GM21717 (cell line): ENCODE results near the gene DDI2.
"Not testable (repeated sequence)": the region's sequence is repeated elsewhere in the genome, so short reads cannot be mapped to it uniquely, and the experiment has no call there.

ENCODE experiments used
- ATAC-seq: cut with Tn5 transposase; IDR thresholded peaks from one replicate; pipeline ENCODE4 v1.9.1; 2021; ENCODE audit warnings: mild to moderate bottlenecking, moderate library complexity; ENCODE audit not compliant: unreplicated experiment

Gene DDI2

DNA sequence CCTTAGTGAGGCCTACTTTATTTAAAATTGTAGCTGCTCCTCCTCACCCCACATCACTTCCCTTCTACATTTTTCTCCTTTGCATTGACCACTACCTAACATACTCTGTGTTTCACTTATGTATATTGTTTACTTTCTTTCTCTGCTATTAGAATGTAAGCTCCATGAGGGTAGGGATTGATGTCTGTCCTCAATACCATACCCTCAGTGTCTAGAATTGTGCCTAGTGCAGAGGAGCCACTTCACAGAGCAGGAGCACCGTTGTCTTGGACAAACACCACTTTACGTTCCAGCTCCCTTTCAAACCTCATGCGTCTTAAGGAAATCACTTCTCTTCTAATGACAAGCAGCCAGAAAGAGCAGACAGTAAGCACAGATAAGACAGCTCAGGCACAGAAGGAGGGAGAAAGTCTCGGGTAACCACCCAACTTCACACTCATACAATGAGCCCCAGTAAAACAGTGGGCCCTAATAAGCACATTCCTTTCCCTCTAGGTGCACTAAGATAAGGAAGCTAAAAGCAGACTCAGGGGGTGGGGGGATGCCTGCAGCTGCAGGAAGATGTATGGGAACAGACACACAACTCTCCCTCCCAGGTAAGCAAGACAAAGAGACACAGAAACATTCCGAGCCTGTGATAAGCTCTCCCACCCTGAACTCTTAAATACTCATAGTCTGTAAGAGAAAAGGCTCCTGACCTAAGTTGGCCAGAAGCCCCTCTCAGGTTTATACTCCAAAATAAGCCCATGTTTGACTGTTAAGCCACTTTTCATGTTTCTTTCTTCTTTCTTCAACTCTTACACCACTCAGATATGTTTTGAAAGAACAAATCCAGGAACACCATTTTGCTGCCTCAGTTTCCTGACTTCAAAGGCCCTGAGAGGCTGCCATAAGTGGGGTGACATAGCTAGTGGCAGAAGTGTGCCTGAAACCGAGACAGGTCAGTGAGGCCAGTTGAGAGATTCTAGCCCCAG is 59.7 kb downstream of the DDI2 start:
- ATAC-seq: no peak

DNA sequence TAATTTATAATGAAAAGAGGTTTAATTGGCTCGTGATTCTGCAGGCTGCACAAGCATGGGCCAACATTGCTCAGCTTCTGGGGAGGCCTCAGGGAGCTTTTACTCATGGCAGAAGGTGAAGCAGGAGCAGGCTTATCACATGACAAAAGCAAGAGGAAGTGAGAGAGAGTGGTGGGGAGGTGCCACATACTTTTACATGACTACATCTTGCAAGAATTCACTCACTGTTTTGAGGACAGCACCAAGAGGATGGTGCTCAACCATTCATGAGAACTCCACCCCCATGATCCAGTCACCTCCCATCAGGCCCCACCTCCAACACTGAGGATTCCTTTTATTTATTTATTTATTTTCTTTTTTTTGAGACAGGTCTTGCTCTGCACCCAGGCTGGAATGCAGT is 61.3 kb downstream of the DDI2 start:
- ATAC-seq: no peak

DNA sequence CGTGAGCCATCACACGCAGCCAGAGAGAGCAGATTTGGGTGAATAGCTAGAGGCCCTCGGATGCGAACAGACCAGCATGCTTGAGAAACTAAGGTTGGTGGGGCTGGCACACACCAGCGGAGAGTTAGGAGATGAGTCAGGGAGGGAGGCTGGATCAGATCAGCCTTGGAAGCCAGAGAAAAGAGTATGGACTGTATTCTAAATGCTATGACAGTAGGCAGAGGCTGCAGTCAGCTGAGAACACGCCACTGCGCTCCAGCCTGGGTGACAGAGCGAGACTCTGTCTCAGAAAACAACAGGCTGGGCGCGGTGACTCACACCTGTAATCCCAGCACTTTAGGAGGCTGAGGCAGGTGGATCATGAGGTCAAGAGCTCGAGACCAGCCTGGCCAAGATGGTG is 62.9 kb downstream of the DDI2 start:
- no peak for ATAC-seq

DNA sequence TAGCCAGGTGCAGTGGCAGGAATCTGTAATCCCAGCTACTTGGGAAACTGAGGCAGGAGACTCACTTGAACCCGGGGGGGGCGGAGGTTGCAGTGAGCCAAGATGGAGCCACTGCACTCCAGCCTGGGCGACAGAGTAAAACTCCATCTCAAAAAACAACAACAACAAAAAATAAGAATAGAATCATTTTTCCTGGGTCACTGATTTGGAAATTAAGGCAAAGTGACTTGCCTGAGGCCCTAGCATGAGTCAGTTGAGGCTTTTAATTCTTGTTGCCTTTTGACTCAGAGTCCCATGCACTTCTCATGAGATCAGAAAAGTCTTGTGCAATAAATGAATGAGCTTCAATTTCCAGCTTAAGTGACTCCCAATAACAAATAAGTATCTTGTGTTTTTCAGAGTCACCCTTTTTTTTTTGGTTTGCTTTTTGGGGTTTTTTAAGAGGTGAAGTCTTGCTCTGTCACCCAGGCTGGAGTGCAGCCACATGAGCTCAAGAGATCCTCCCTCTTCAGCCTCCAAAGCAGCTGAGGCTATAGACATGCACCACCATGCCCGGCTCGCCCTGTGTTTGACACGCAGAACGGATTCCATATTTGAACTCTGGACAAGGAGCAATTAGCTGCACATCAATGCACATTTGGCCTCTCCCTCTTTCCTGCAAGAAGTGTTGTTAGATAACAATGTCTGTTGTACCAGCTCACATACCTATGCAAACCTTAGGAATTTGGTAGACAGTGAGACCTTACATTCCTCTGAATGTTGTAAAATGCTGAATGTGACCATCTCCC is 63.5 kb downstream of the DDI2 start:
- no peak for ATAC-seq

DNA sequence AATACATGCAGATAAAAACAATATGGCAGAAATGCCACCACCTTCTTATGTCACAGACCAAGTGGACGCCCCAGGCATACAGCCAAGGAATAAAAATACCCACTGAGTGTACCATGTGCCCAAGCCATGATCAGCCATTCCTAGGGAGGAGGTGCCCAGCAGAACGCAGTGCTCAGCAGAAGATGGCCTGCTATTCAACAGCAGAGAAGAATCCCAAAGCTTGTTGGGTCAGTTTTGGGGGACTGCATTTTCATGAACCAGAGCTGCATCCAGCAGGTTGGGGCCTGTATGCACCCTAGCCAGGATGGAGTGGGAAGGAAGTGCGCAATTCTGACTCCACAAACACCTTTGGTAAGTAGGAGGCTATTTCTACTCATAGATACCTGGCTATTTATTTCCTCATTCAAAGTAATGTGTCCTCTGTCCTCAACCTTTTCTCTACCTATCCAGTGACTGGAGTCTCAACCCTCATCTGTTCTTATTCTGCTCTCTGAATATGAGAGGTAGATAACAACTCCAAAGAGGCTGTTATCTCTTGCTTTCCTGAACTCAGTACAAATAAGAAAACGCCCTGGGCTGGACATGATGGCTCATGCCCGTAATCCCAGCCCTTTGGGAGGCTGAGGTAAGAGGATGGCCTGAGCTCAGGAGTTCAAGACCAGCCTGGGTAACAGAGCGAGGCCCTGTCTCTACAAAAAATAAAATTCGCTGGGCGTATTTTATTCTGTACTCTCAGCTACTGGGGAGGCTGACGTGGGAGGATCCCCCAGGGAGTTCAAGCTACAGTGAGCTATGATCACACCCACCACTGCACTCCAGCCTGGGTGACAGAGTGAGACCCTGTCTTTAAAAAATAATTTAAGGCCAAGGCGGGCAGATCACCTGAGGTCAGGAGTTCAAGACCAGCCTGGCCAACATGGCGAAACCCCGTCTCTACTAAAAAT is 64.4 kb downstream of the DDI2 start:
- no peak for ATAC-seq

DNA sequence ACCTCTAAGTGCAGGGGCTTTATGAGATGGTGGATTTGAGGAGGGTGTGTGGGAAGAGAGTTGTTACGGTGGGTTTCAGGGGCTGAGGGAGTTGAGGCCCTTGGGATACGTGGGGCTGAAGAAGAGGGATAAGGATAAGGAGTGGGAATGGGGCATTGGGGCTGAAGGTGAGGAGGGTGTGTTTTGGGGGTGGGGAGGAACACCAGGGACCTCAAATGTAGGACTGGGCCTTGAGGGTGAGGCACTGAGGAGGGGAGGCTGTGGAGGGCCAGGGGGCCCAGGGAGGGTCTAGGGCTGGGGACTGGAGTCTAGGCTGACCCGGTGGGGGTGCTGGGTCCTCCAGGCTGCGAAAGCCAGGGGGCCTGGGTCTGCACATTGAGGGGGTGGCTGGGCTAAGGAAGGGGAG is 65.7 kb downstream of the DDI2 start:
- ATAC-seq: no peak

DNA sequence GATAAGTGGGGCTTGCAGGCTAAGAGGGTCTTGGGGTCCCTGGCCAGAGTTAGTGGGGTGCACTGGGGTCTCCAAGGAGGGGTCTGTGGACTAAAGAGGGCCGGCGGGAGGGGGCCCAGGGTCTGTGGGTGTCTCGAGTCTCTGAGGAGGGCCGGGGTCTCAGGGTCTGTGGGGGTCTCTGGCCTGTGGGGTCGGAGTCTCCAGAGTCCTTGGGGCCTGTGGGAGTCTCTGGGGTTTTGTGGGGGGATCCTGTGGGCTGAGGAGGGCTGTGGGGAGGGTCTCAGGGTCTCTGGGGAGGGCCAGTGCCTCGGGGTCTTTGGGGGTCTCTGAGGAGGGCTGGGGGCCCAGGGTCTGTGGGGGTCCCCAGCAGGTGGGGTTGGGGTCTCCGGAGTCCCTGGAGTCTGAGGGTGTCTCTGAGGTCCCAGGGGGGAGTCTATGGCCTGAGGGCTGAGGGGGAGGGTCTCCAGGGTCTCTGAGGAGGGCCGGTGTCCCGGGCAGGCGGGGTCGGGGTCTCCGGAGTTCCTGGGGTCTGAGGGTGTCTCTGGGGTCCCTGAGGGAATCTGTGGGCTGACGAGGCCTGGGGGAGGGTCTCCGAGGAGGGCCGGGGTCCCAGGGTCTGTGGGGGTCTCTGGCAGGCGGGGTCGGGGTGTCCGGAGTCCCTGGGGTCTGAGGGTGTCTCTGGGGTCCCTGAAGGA is 66.2 kb downstream of the DDI2 start:
- ATAC-seq: no peak

DNA sequence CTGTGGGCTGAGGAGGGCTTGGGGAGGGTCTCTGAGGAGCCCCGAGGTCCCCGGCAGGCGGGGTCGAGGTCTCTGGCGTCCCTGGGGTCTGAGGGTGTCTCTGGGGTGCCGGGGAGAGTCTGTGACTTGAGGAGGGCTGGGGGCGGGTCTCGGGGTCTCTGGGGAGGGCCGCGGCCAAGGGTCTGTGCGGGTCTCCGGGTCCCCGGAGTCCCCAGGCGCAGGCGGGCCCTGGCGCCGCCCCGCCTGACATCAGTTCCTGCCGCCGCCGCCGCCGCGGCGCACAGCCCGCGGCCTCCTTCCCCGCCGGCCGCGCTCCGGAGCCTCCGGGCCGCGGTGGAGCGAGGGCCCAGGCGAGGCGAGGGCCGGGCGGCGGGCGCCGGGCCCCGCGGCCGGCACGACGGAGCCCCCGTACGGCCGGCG is 66.8 kb downstream of the DDI2 start, which contains the start of gene PLEKHM2:
PLEKHM2 (plus strand) TSS at position 279 of the 420 bp plus-strand sequence. CDS start 239 bp downstream, outside the sequence.
- no peak for ATAC-seq

DNA sequence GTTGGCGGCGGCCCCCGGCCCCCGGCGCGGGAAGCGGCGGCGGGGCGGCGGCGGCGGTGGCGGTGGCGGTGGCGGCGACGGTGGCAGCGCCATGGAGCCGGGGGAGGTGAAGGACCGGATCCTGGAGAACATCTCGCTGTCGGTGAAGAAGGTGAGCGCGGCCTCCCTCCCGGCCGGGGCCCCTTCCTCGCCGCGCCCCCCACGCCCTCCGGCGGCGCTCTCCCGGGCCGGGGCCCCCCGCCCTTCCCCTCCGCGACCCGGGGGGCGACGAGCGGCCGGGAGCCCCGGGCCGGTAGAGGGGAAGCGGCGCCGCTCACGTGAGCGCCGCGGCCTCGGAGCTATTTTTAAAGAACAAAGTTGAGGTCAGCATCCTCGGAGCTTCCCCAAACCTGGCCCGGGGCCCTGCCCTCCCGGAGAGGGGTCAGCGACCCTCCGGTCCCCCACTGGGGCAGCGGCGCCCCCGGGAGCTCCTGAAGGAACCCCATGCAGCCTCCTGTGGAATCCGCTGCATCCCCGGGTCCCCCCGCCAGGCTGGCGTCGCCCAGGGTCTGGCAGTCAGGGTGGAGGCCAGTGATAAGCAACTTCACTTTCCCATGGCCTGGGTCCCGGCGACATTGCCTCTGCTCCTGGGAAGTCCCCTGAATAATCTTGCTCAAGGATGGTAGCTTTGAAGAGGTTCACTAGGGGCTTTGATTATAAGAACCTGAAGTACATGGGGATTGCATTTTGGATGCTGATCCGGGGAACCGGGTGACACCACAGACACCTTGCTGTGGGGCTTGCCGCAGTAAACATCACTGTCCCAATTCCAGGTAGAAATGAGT is 67.4 kb downstream of the DDI2 start:
- ATAC-seq: no peak

DNA sequence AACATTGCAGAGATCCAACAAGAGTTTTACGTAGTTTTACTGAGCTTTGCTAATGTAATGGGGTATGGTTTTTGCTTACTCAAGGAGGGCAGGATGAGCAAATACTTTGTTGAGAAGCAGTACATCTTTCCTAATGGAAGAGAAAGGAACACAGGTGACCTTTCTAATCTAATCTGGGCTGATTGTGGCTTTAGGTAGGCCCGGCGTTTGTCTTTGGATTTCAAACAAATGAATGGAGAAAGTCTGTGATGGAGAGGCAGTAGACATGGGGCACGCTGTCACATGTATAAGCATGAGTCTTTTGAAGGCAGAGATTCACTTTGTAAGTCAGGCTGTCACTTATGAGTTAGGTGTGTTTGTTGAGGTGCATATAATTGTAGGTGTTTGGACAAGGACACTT is 68.6 kb downstream of the DDI2 start:
- ATAC-seq: no peak

DNA sequence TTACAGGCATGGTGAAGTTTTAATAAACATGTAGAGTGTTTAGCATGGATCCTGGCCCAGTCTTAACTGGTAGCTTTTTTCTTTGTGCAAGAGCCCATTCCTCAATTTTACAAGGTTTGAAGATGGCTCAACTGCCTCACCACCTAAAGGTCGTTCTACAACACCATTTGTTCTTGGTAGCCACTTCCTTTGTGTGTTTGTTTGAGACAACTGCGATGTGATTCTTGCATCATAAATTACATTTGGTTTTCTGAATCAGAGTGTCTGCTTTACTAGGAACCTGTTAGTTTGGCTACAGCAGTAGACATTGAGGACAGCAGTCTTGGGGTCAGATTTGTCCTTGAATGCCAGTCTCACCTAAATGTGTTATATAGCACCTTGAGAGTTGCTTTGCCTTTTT is 70.2 kb downstream of the DDI2 start:
- ATAC-seq: no peak

DNA sequence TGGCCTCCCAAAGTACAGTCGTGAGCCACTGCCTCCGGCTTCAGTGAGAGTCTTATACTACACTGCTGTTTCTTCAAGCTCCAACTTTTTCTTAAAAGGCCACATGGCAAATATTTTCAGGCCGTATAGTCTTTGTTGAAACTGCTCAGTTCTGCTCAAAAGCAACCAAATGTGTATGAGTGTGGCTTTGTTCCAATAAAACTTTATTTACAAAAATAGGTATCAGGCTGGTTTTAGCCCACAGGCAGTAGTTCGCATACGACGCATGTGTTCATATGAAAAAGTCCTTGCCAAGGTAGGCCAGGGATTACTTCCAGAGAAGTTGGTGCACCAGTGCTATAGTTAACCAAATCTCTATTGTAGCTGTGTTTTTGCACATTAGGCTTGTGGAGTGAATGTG is 73.1 kb downstream of the DDI2 start:
- ATAC-seq: no peak

DNA sequence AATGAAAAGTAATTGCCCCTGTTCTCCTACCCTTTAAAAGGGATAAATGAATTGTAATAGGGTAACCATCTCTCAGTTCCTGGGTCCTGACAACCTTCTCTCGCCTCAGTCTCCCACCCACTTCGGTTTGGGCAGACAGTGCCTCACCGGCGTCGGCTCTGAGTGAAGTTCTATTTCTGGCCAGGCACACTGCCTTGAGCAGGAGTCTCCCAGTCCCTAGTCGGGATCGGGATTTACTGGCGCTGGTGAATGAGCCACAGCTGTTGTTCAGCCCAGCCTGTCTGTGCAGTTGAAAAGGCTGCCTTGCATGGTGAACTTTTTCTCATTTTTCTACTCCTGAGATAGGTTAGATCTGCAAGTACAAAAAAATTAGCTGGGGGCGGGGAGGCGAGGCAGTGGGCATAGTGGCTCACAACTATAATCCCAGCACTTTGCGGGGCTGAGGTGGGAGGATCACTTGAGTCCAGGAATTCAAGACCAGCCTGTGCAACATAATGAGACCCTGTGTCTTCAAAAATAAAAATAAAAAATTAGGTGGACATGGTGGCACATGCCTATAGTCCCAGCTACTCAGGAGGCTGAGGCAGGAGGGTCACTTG is 74.3 kb downstream of the DDI2 start:
- ATAC-seq: no peak

DNA sequence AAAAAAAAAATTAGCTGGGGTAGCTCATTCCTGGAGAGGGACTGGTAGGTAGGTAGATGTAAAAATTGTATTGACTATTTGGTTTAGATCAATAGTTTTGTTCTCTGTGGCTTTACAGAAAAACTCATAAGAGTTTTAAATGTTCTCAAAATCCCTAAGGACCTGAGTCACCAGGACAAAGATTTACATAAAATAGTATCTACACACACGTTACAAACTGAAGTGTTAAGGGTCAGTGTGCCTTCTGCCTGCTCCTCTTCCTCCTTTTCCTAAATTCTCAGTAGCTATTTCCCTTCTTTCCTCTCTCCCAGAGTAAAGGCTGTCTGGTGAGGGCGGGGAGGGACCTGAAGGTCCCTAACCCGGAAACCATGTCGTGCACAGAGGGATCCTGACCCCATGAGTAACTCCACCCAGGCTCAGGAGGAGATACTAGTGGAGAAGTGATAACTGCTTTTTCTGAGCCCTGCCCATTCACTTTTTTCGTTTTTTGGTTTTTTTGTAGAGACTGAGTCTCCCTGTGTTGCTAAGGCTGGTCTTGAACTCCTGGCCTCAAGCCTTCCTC is 74.9 kb downstream of the DDI2 start:
- ATAC-seq: no peak

DNA sequence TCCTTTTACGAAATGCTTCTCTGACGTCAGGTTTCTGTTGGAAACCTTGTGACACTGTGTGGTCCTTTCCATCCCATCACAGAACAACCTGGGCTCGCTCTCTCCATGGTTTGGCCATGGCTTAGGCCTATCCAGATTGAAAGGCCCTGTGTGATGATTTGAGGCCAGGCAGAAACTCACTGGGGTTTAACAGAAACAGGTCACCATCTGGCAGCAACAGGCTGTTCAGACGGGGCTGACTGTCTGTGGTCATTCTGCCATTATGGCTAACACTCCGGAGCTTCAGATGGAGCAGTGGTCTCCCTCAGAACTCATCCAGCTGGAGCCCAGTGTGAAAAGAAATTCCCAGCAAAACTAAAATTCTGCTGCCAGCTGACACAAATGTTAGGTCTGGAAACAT is 76.1 kb downstream of the DDI2 start:
- no peak for ATAC-seq

DNA sequence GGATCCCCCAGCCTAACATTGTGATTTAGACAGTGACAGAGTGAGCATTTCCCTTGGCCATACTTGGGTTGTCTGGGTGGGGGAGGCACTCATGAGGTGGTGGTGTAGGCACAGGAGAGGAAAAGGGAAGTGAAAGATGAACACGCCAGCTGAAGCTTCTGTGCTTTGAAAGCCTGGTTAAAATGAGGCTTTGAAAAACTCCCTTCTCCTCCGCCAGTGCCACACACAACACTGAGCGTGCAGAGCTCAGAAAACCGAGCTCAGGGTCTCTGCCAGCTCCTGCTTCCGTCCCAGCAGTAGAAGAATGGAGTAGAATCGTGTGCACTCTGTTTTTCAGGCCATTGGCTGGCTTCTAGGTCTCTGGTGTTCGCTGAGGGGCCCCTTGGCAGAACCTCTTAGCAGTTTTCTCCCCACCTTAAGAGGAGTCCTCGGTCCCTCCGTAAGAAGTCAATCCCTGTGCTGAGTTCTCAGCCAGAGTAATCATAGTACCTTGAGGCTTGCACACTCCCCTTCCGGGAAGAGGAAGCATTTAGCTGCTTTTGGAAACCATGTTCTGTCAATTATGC is 79.8 kb downstream of the DDI2 start:
- ATAC-seq: peak; percentile 88

DNA sequence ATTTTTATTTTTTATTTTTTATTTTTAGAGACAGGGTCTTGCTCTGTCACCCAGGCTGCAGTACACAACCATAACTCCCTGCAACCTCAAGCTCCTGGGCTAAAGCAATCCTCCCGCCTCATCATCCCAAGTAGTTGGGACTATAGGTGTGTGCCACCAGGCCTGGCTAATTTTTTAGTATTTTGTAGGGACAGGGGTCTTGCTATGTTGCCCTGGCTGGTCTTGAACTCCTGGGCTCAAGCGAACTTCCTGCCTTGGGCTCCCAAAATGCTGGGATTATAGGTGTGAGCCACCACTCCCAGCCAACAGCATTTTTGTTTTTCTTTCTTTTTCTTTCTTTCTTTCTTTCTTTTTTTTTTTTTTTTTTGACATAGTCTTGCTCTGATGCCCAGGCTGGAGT is 80.9 kb downstream of the DDI2 start:
- ATAC-seq: no peak

DNA sequence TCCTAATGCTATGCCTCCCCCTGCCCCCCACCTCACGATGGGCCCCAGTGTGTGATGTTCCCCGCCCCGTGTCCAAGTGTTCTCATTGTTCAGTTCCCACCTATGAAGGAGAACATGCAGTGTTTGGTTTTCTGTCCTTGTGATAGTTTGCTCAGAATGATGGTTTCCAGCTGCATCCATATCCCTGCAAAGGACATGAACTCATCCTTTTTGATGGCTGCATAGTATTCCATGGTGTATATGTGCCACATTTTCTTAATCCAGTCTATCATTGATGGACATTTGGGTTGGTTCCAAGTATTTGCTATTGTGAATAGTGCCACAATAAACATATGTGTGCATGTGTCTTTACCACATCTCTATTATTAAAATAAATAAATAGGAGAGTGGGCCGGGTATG is 82.1 kb downstream of the DDI2 start:
- ATAC-seq: not testable (repeated sequence)
